GM21723 (cell line): ENCODE data around the gene ANKRD44.

Experiments used
- ATAC-seq: cut with Tn5 transposase; IDR thresholded peaks from one replicate; pipeline ENCODE4 v1.9.1; 2021; ENCODE audit warnings: mild to moderate bottlenecking, moderate library complexity; ENCODE audit not compliant: unreplicated experiment

The ANKRD44 gene

GRCh38 chr2:197241153-197241552 is 69.4 kb downstream of the ANKRD44 start:
- ATAC-seq = no peak

- ATAC-seq = peak; percentile 37
Measured at GRCh38 chr2:197240421-197241041, 70.0 kb downstream of the ANKRD44 start.

GRCh38 chr2:197240018-197240417 is 70.6 kb downstream of the ANKRD44 start:
- ATAC-seq = peak; percentile 28

GRCh38 chr2:197239434-197239833 is 71.1 kb downstream of the ANKRD44 start:
- ATAC-seq = peak; percentile 71

GRCh38 chr2:197238043-197238365 is 72.6 kb downstream of the ANKRD44 start:
- peak; percentile 29 for ATAC-seq

GRCh38 chr2:197237291-197238042 is 73.1 kb downstream of the ANKRD44 start:
- ATAC-seq = no peak

GRCh38 chr2:197236816-197237215 is 73.8 kb downstream of the ANKRD44 start:
- no peak for ATAC-seq

- ATAC-seq = no peak
Measured at GRCh38 chr2:197236159-197236558, 74.4 kb downstream of the ANKRD44 start.

GRCh38 chr2:197235711-197236110 is 74.9 kb downstream of the ANKRD44 start:
- no peak for ATAC-seq

- no peak for ATAC-seq
Measured at GRCh38 chr2:197234671-197235191, 75.8 kb downstream of the ANKRD44 start.

- no peak for ATAC-seq
Measured at GRCh38 chr2:197233473-197233872, 77.1 kb downstream of the ANKRD44 start.

- no peak for ATAC-seq
Measured at GRCh38 chr2:197232010-197232409, 78.6 kb downstream of the ANKRD44 start.

- ATAC-seq = no peak
Measured at GRCh38 chr2:197229509-197230443, 80.8 kb downstream of the ANKRD44 start.

- no peak for ATAC-seq
Measured at GRCh38 chr2:197223451-197223850, 87.1 kb downstream of the ANKRD44 start.

- no peak for ATAC-seq
Measured at GRCh38 chr2:197219636-197220035, 90.9 kb downstream of the ANKRD44 start.

- ATAC-seq = no peak
Measured at GRCh38 chr2:197217541-197217940, 93.0 kb downstream of the ANKRD44 start.

- peak; percentile 59 for ATAC-seq
Measured at GRCh38 chr2:197216361-197216979, 94.1 kb downstream of the ANKRD44 start.

GRCh38 chr2:197215748-197216360 is 94.7 kb downstream of the ANKRD44 start:
- ATAC-seq = peak; percentile 38

- ATAC-seq = no peak
Measured at GRCh38 chr2:197212344-197213262, 98.0 kb downstream of the ANKRD44 start.
